Measurements from ENCODE around the gene CYB561A3.
A peak's percentile ranks its signal among the peaks of the same experiment; 100 is the strongest.

Gene CYB561A3

GRCh38 chr11:61341706-61342105, 20.0 kb downstream of the CYB561A3 start:
- POLR2A ChIA-PET (ENCODE audit: low non-redundant PET) = no interaction called here
- TF ChIP-seq CTCF (conservative IDR thresholded peaks at IDR 0.05; ENCODE audit: low read depth) = no peak

DNA sequence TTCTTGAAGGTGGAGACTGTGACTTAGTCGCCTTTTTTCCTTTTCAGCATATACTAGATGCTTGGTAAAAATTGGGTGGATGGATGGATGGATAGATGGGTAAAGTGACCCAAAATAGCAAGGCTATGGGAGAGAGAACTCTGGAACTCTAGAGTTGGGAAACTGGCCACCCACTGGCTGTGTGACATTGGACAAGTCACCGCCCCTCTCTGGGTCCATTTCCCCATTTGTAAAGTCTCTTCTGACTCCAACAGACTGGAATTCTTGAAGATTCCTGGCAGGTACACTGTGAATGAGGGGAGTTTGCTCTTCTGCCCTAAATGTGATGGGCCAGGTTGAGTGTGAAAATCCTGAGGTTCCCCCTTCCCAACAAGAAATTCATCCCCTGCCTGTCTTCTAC, 20.7 kb downstream of the CYB561A3 start:
- CTCF ChIA-PET = interaction anchor here (1.2 to 1.3 kb wide), 2 partner anchors 44 to 86 kb away, joined by 3 to 7 read pairs; no protein-coding TSS in a partner anchor
- DNase-seq (ENCODE audit: low spot score) = no peak
- POLR2A ChIA-PET (ENCODE audit: low non-redundant PET) = no interaction called here
- no peak for TF ChIP-seq CTCF (conservative IDR thresholded peaks at IDR 0.05; ENCODE audit: low read depth)
- no peak overlapping the region for H3K27ac ChIP-seq

More at GRCh38 chr11:61341706-61342105, 20.0 kb downstream of the CYB561A3 start:
- CTCF ChIA-PET = interaction anchor here (0.6 to 1.2 kb wide), 4 partner anchors 33 to 87 kb away, joined by 3 to 7 read pairs (median 4); no protein-coding TSS in a partner anchor
- no peak for DNase-seq (ENCODE audit: low spot score)
- 0 out of 2 replicates have a peak overlapping the region, but pooled peaks have one; percentile 4 for H3K27ac ChIP-seq

DNA sequence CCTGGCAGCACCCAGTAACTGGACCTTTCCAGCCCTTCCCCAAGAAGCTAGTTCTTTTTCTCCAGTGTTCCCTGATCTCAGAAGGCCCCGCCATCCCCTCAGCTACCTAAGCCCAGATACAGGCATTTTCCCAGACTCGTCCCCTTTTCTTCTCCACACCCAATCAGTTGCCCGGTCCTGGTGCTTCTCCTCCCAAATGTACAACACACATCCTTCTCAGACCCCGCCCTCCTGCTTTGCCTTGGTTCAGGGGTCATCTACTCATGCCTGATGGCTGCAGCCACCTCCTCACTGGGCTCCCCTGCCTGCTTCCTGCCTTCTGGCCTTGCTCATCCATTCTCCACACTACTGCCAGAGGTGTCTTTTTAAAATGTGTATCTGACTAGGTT, 22.2 kb downstream of the CYB561A3 start:
- ChIA-PET POLR2A (ENCODE audit: low non-redundant PET) (no interaction called here), CTCF (interaction anchor here (1.3 kb wide), 1 partner anchor 46 kb away, joined by 3 read pairs; no protein-coding TSS in a partner anchor)
- TF ChIP-seq CTCF (conservative IDR thresholded peaks at IDR 0.05; ENCODE audit: low read depth) = no peak
- no peak for DNase-seq (ENCODE audit: low spot score)
- H3K27ac ChIP-seq = no peak overlapping the region; the same call in 1 of the 2 replicates

GRCh38 chr11:61338783-61339489, 22.7 kb downstream of the CYB561A3 start:
- ChIA-PET POLR2A (ENCODE audit: low non-redundant PET) (no interaction called here), CTCF (no interaction called here)
- DNase-seq (ENCODE audit: low spot score) = no peak
- no peak overlapping the region; the same call in 1 of the 2 replicates for H3K27ac ChIP-seq
- TF ChIP-seq CTCF (conservative IDR thresholded peaks at IDR 0.05; ENCODE audit: low read depth) = no peak

GRCh38 chr11:61337706-61338470, 23.8 kb downstream of the CYB561A3 start:
- H3K27ac ChIP-seq = no peak overlapping the region; the same call in 1 of the 2 replicates
- TF ChIP-seq CTCF (conservative IDR thresholded peaks at IDR 0.05; ENCODE audit: low read depth) = no peak
- ChIA-PET POLR2A (ENCODE audit: low non-redundant PET) (interaction anchor here (0.6 kb wide), 1 partner anchor 23 kb away, joined by 4 read pairs; no protein-coding TSS in a partner anchor), CTCF (interaction anchor here (1.1 to 5.4 kb wide), 2 partner anchors 22 to 48 kb away, joined by 6 to 86 read pairs; no protein-coding TSS in a partner anchor)
- no peak for DNase-seq (ENCODE audit: low spot score)
